Osteocyte (in vitro differentiated cells): ENCODE data around the gene CROCC2. TPM values are rescaled to one million over a fixed set of nuclear protein-coding genes. Genes with fewer than 3 reads are reported as not detected.

ENCODE experiments used
- DNase-seq: peaks from one replicate; pipeline ENCODE4 v3.0.0; 2021; ENCODE audit warnings: mixed read lengths; ENCODE audit not compliant: unreplicated experiment; ENCODE audit errors: extremely low spot score
- H3K27ac Mint-ChIP-seq: one replicate; pipeline ENCODE4 v1.8.0; 2021; ENCODE audit warnings: mild to moderate bottlenecking, mixed read lengths; ENCODE audit not compliant: unreplicated experiment
- H3K27me3 Mint-ChIP-seq: one replicate; pipeline ENCODE4 v1.8.0; 2021; ENCODE audit warnings: mixed read lengths; ENCODE audit not compliant: unreplicated experiment
- H3K36me3 Mint-ChIP-seq: one replicate; pipeline ENCODE4 v1.8.0; 2021; ENCODE audit warnings: mixed read lengths; ENCODE audit not compliant: unreplicated experiment
- H3K4me1 Mint-ChIP-seq: one replicate; pipeline ENCODE4 v1.8.0; 2021; ENCODE audit warnings: mixed read lengths; ENCODE audit not compliant: unreplicated experiment
- H3K4me3 Mint-ChIP-seq: one replicate; pipeline ENCODE4 v1.8.0; 2021; ENCODE audit warnings: mild to moderate bottlenecking, moderate library complexity, mixed read lengths; ENCODE audit not compliant: unreplicated experiment
- H3K9me3 Mint-ChIP-seq: one replicate; pipeline ENCODE4 v1.8.0; 2021; ENCODE audit warnings: mixed read lengths; ENCODE audit not compliant: unreplicated experiment
- total RNA-seq: library from RNA; stranded (reverse); gene quantifications from 2 replicates; pipeline ENCODE4 v1.2.1, GENCODE V29; 2021
- TF ChIP-seq, protein P1 (sequence below): fragments of 200-600 bp; sonication (generic); IDR thresholded peaks from 2 replicates; pipeline ENCODE4 v1.5.0; 2021; ENCODE audit warnings: antibody characterized with exemption, mild to moderate bottlenecking, moderate library complexity

Gene CROCC2
- total RNA-seq, 1 donor from 2014 or later, result not detected

- Mint-ChIP-seq H3K9me3 (peaks cover 5% of the 10 kb centered on the region), H3K4me3 (no peak overlapping the region), H3K27ac (no peak overlapping the region), H3K36me3 (peaks cover 3% of the 10 kb centered on the region), H3K4me1 (peaks cover 5% of the 10 kb centered on the region), H3K27me3 (peaks cover 16% of the 10 kb centered on the region)
- peak; percentile 76 for DNase-seq
- TF ChIP-seq, protein P1, sequence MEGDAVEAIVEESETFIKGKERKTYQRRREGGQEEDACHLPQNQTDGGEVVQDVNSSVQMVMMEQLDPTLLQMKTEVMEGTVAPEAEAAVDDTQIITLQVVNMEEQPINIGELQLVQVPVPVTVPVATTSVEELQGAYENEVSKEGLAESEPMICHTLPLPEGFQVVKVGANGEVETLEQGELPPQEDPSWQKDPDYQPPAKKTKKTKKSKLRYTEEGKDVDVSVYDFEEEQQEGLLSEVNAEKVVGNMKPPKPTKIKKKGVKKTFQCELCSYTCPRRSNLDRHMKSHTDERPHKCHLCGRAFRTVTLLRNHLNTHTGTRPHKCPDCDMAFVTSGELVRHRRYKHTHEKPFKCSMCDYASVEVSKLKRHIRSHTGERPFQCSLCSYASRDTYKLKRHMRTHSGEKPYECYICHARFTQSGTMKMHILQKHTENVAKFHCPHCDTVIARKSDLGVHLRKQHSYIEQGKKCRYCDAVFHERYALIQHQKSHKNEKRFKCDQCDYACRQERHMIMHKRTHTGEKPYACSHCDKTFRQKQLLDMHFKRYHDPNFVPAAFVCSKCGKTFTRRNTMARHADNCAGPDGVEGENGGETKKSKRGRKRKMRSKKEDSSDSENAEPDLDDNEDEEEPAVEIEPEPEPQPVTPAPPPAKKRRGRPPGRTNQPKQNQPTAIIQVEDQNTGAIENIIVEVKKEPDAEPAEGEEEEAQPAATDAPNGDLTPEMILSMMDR, result no peak
These were observed 19.7 kb downstream of the CROCC2 start for GRCh38 chr2:240925568-240926515.

DNA sequence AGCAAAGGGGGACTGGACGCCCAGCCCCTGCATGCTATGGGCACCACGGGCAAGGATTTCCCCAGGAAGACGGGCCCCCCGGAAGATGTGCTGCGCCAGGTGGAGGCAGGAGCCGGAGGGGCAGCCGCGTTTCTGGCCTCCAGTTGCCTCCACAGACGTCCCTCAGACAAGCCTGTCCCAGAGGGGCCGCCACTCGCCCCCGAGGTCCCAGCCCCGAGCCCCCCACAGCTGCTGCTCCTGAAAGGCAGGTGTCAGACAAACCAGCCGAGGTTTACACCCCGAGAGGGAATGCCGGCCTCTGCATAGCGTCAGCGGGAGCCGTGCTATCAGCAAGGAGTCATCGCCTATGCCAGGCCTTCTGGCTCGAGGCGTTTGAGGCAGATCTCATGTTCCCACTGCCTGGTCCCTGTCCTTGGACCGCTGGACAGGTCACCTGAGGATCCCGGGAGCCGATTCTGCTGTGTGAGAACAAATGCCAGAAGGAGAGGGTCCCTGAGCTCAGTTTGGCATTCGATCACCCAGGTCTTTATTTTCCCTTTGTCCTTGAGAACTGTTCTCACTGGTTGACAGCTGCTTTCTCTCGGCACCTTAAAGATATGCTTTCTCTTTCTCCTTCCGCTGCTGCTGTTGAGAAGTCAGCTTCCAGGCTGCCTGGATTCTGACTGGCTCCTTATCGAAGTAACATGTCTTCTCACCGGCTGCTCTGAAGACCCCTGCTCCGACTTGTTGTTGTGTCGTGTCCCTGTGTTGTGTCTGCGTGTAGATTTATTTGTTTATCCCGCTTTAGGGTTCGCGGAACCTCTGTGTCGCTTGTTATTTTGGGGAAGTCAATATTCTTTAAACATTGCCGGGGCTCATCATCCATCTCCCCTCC lies 20.6 kb downstream of the CROCC2 start:
- Mint-ChIP-seq H3K27ac (no peak overlapping the region), H3K27me3 (peaks cover 16% of the 10 kb centered on the region), H3K36me3 (peaks cover 3% of the 10 kb centered on the region), H3K9me3 (peaks cover 5% of the 10 kb centered on the region), H3K4me3 (no peak overlapping the region), H3K4me1 (no peaks in the 10 kb centered on the region)
- TF ChIP-seq, protein P1, result no peak
- peak; percentile 84 for DNase-seq

DNA sequence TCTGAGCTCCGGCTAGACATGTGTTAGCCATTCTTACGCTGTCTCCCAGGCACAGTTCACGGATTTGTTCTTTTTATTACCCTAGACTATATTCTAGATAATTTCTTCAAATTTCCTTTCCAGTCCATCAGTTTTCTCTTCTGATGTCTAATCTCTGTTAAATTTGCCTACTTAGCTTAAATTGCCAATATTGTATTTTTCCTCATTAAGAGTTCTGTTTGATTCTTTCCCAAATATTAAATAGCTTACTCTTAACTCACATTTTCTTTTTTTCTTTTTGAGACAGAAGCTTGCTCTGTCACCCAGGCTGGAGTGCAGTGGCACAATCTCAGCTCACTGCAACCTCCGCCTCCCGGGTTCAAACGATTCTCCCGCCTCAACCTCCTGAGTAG lies 21.2 kb downstream of the CROCC2 start:
- H3K27me3 Mint-ChIP-seq, result peaks cover 16% of the 10 kb centered on the region
- TF ChIP-seq, protein P1, result no peak
- peaks cover 5% of the 10 kb centered on the region for H3K9me3 Mint-ChIP-seq
- H3K4me3 Mint-ChIP-seq, result no peak overlapping the region
- H3K4me1 Mint-ChIP-seq, result no peaks in the 10 kb centered on the region
- peaks cover 3% of the 10 kb centered on the region for H3K36me3 Mint-ChIP-seq
- no peak overlapping the region for H3K27ac Mint-ChIP-seq
- no peak for DNase-seq

GRCh38 chr2:240928476-240929363 lies 22.6 kb downstream of the CROCC2 start:
- Mint-ChIP-seq H3K9me3 (peaks cover 5% of the 10 kb centered on the region), H3K4me3 (no peak overlapping the region), H3K4me1 (no peaks in the 10 kb centered on the region), H3K27ac (no peak overlapping the region), H3K36me3 (peaks cover 3% of the 10 kb centered on the region), H3K27me3 (peaks cover 16% of the 10 kb centered on the region)
- no peak for DNase-seq
- TF ChIP-seq, protein P1, result no peak
